ENCODE measurements around the gene PTPRN.

PTPRN gene

DNA sequence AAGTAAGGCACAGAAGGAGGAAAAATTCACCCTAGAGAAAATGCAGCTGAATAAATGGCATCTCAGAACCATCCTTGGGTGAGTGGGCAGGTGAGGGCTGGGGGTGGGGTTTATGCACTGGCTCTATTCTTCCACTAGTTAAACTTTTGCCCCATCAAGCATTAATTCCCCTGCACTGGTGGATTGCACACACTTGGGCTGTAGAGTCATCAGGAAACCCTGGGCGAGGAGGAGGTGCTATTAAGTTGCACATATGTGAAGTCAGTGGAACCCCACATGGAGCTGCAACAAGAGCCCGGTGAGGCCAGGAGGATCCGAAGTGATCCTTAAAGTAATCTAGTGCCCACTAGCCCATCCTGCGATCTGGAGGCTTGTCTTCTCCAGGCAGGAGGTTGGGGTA is 36.8 kb downstream of the PTPRN start:
- H4K91ac ChIP-seq (ENCODE audit: low read depth, low read length, poor library complexity): no peak overlapping the region
- no CpG with 5 or more reads among the region's 4 CpGs for WGBS, 2 donors (ENCODE audit: extremely low coverage in 2 of 2, insufficient read length in 2 of 2, insufficient replicate concordance in 1 of 2)
- H3K9me3 ChIP-seq (replicated peaks in 1 of 2; ENCODE audit: control insufficient read depth in 2 of 2, insufficient read depth in 1 of 2, low read depth in 1 of 2, low read length in 2 of 2): no peaks in the 10 kb centered on the region
- H4K8ac ChIP-seq (ENCODE audit: low read depth, low read length): no peak overlapping the region
- H3K23ac ChIP-seq (ENCODE audit: low read depth, low read length, poor library complexity): no peak overlapping the region
- no peak overlapping the region for H3K4me3 ChIP-seq (ENCODE audit: low read length in 2 of 2)
- H2AFZ ChIP-seq (ENCODE audit: low read length): no peak overlapping the region
- H2AK5ac ChIP-seq (ENCODE audit: low read depth, low read length): no peak overlapping the region
- no peak overlapping the region for H3K27ac ChIP-seq (replicated peaks; ENCODE audit: low read length)
- H2BK120ac ChIP-seq (ENCODE audit: low read depth, low read length): no peak overlapping the region
- H3K9ac ChIP-seq (ENCODE audit: low read depth, low read length, poor library complexity): no peak overlapping the region
- H3K36me3 ChIP-seq (replicated peaks in 1 of 2; ENCODE audit: control insufficient read depth in 2 of 2, insufficient read depth in 2 of 2, low read length in 2 of 2): no peaks in the 10 kb centered on the region
- peaks cover 3 to 8% of the 10 kb centered on the region in 2 donors for H3K4me1 ChIP-seq (ENCODE audit: control insufficient read depth in 2 of 2, insufficient read depth in 1 of 2, low read depth in 1 of 2, low read length in 2 of 2)
- H2BK5ac ChIP-seq (ENCODE audit: low read length): no peak overlapping the region
- no peak for DNase-seq (ENCODE audit: low spot score)
- no peak overlapping the region for H3K4me2 ChIP-seq (ENCODE audit: insufficient read depth, low read length, poor library complexity, severe bottlenecking)
- H2BK15ac ChIP-seq (ENCODE audit: low read length): no peak overlapping the region
- no peak overlapping the region for H3K14ac ChIP-seq (ENCODE audit: low read length)
- peaks cover 3% of the 10 kb centered on the region for H3K79me1 ChIP-seq (ENCODE audit: low read depth, low read length)
- peaks cover 0 to 46% (median 2%) of the 10 kb centered on the region in 3 experiments for H3K27me3 ChIP-seq (ENCODE audit: control insufficient read depth in 3 of 3, insufficient read depth in 3 of 3, low read depth in 1 of 3, low read length in 3 of 3)
- no peak overlapping the region for H2BK12ac ChIP-seq (ENCODE audit: low read length)
- no peak overlapping the region for H3K18ac ChIP-seq (ENCODE audit: low read length)
- no peak overlapping the region for H3K4ac ChIP-seq (ENCODE audit: low read length)

DNA sequence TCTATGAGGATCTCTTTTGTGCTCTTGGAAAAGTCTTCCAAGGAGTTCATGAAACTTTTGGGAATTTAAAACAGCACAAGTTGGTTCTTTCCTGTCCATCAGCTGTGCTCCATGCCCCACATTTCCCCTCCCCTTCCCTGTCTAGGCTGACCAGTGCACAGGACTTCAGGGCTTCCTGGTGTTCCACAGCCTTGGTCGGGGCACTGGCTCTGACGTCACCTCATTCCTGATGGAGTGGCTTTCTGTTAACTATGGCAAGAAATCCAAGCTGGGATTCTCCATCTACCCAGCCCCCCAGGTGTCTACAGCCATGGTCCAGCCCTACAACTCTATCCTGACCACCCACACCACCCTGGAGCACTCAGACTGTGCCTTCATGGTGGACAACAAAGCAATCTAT is 38.2 kb downstream of the PTPRN start:
- Histone ChIP-seq H3K14ac (ENCODE audit: low read length) (no peak overlapping the region), H3K27me3 (ENCODE audit: control insufficient read depth in 3 of 3, insufficient read depth in 3 of 3, low read depth in 1 of 3, low read length in 3 of 3) (peaks cover 0 to 59% (median 2%) of the 10 kb centered on the region in 3 experiments), H3K23ac (ENCODE audit: low read depth, low read length, poor library complexity) (no peak overlapping the region), H2BK15ac (ENCODE audit: low read length) (no peak overlapping the region), H3K4me2 (ENCODE audit: insufficient read depth, low read length, poor library complexity, severe bottlenecking) (no peak overlapping the region), H4K91ac (ENCODE audit: low read depth, low read length, poor library complexity) (no peak overlapping the region), H3K79me1 (ENCODE audit: low read depth, low read length) (peaks cover 3% of the 10 kb centered on the region), H3K18ac (ENCODE audit: low read length) (no peak overlapping the region), H3K4me3 (ENCODE audit: low read length in 2 of 2) (no peak overlapping the region), H3K27ac (replicated peaks; ENCODE audit: low read length) (no peak overlapping the region), H2BK12ac (ENCODE audit: low read length) (no peak overlapping the region), H4K8ac (ENCODE audit: low read depth, low read length) (no peak overlapping the region), H2BK120ac (ENCODE audit: low read depth, low read length) (no peak overlapping the region), H2AFZ (ENCODE audit: low read length) (no peak overlapping the region), H3K4me1 (ENCODE audit: control insufficient read depth in 2 of 2, insufficient read depth in 1 of 2, low read depth in 1 of 2, low read length in 2 of 2) (peaks cover 3 to 8% of the 10 kb centered on the region in 2 donors), H3K4ac (ENCODE audit: low read length) (no peak overlapping the region), H3K36me3 (replicated peaks in 1 of 2; ENCODE audit: control insufficient read depth in 2 of 2, insufficient read depth in 2 of 2, low read length in 2 of 2) (no peaks in the 10 kb centered on the region), H3K9me3 (replicated peaks in 1 of 2; ENCODE audit: control insufficient read depth in 2 of 2, insufficient read depth in 1 of 2, low read depth in 1 of 2, low read length in 2 of 2) (no peaks in the 10 kb centered on the region), H2BK5ac (ENCODE audit: low read length) (no peak overlapping the region), H2AK5ac (ENCODE audit: low read depth, low read length) (no peak overlapping the region), H3K9ac (ENCODE audit: low read depth, low read length, poor library complexity) (no peak overlapping the region)
- no peak for DNase-seq (ENCODE audit: low spot score)
- WGBS, 2 donors (ENCODE audit: extremely low coverage in 2 of 2, insufficient read length in 2 of 2, insufficient replicate concordance in 1 of 2): no CpG with 5 or more reads among the region's 2 CpGs

DNA sequence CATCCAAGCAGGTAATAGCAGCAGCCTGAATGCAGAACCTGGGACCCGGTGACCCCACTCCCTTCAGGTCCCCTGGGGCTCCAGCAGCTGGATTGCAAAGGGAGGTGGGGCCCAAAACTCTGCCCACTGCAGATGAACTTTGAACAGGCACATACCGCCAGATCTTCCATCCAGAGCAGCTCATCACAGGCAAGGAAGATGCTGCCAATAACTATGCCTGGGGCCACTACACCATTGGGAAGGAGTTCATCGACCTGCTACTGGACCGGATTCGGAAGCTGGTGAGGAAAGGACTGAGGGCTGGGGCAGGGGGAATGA is 39.2 kb downstream of the PTPRN start:
- H2AFZ ChIP-seq (ENCODE audit: low read length): no peak overlapping the region

DNA sequence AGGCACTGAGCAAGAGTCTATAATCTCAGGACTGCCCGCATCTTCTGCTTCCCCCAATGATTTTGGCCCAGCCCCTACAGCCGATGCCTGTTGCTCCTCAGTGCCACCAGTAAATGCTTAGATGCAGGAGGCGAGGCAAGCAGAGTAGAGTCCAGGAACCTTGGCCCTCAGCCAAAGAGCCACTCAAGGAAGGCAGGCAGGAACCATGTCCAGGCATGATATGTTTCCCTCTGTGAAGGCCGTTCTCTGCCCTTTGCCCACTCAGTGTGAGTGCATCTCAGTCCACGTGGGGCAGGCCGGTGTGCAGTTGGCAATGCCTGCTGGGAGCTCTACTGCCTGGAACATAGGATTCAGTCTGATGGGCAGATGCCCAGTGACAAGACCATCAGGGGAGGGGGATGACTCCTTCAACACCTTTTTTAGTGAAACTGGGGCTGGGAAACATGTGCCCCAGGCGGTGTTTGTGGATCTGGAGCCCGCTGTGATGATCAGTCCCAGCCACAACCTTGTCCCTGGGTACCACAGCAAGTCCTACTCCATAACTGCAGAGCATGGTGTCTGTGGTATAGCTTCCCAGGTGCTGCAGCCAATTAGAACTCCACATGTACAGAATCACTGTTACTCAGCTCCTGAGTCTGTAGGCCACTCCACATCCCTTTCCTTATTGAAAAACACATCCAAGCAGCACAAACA is 39.7 kb downstream of the PTPRN start:
- DNase-seq (ENCODE audit: low spot score): no peak
- Histone ChIP-seq H3K27me3 (ENCODE audit: control insufficient read depth in 3 of 3, insufficient read depth in 3 of 3, low read depth in 1 of 3, low read length in 3 of 3) (peaks cover 0 to 62% (median 2%) of the 10 kb centered on the region in 3 experiments), H2BK120ac (ENCODE audit: low read depth, low read length) (no peak overlapping the region), H3K79me1 (ENCODE audit: low read depth, low read length) (peaks cover 3% of the 10 kb centered on the region), H3K4me1 (ENCODE audit: control insufficient read depth in 2 of 2, insufficient read depth in 1 of 2, low read depth in 1 of 2, low read length in 2 of 2) (peaks cover 3 to 6% of the 10 kb centered on the region in 2 donors), H3K4me3 (ENCODE audit: low read length in 2 of 2) (no peak overlapping the region), H4K8ac (ENCODE audit: low read depth, low read length) (no peak overlapping the region), H3K9ac (ENCODE audit: low read depth, low read length, poor library complexity) (no peak overlapping the region), H2AK5ac (ENCODE audit: low read depth, low read length) (no peak overlapping the region), H2BK15ac (ENCODE audit: low read length) (no peak overlapping the region), H4K91ac (ENCODE audit: low read depth, low read length, poor library complexity) (no peak overlapping the region), H3K4ac (ENCODE audit: low read length) (peak overlapping the region; percentile 47), H3K27ac (replicated peaks; ENCODE audit: low read length) (no peak overlapping the region), H3K14ac (ENCODE audit: low read length) (no peak overlapping the region), H2BK12ac (ENCODE audit: low read length) (no peak overlapping the region), H3K18ac (ENCODE audit: low read length) (no peak overlapping the region), H3K4me2 (ENCODE audit: insufficient read depth, low read length, poor library complexity, severe bottlenecking) (no peak overlapping the region), H2BK5ac (ENCODE audit: low read length) (no peak overlapping the region), H2AFZ (ENCODE audit: low read length) (no peak overlapping the region), H3K36me3 (replicated peaks in 1 of 2; ENCODE audit: control insufficient read depth in 2 of 2, insufficient read depth in 2 of 2, low read length in 2 of 2) (no peaks in the 10 kb centered on the region), H3K9me3 (replicated peaks in 1 of 2; ENCODE audit: control insufficient read depth in 2 of 2, insufficient read depth in 1 of 2, low read depth in 1 of 2, low read length in 2 of 2) (no peaks in the 10 kb centered on the region), H3K23ac (ENCODE audit: low read depth, low read length, poor library complexity) (peak overlapping the region; percentile 3)
- WGBS, 2 donors (ENCODE audit: extremely low coverage in 2 of 2, insufficient read length in 2 of 2, insufficient replicate concordance in 1 of 2): no CpG with 5 or more reads among the region's 8 CpGs

More for the DNA sequence above, 39.2 kb downstream of the PTPRN start:
- H3K4me2 ChIP-seq (ENCODE audit: insufficient read depth, low read length, poor library complexity, severe bottlenecking): no peak overlapping the region
- H3K4me3 ChIP-seq (ENCODE audit: low read length in 2 of 2): no peak overlapping the region
- H4K8ac ChIP-seq (ENCODE audit: low read depth, low read length): no peak overlapping the region
- no peaks in the 10 kb centered on the region for H3K36me3 ChIP-seq (replicated peaks in 1 of 2; ENCODE audit: control insufficient read depth in 2 of 2, insufficient read depth in 2 of 2, low read length in 2 of 2)
- H2BK12ac ChIP-seq (ENCODE audit: low read length): no peak overlapping the region
- peaks cover 0 to 58% (median 2%) of the 10 kb centered on the region in 3 experiments for H3K27me3 ChIP-seq (ENCODE audit: control insufficient read depth in 3 of 3, insufficient read depth in 3 of 3, low read depth in 1 of 3, low read length in 3 of 3)
- no peak overlapping the region for H4K91ac ChIP-seq (ENCODE audit: low read depth, low read length, poor library complexity)
- no CpG with 5 or more reads among the region's 5 CpGs for WGBS, 2 donors (ENCODE audit: extremely low coverage in 2 of 2, insufficient read length in 2 of 2, insufficient replicate concordance in 1 of 2)
- no peak overlapping the region for H3K27ac ChIP-seq (replicated peaks; ENCODE audit: low read length)
- H3K14ac ChIP-seq (ENCODE audit: low read length): no peak overlapping the region
- no peak overlapping the region for H3K18ac ChIP-seq (ENCODE audit: low read length)
- H3K9me3 ChIP-seq (replicated peaks in 1 of 2; ENCODE audit: control insufficient read depth in 2 of 2, insufficient read depth in 1 of 2, low read depth in 1 of 2, low read length in 2 of 2): no peaks in the 10 kb centered on the region
- no peak overlapping the region for H3K23ac ChIP-seq (ENCODE audit: low read depth, low read length, poor library complexity)
- peak overlapping the region; percentile 71 for H3K9ac ChIP-seq (ENCODE audit: low read depth, low read length, poor library complexity)
- no peak for DNase-seq (ENCODE audit: low spot score)
- H2BK120ac ChIP-seq (ENCODE audit: low read depth, low read length): no peak overlapping the region
- no peak overlapping the region for H2AK5ac ChIP-seq (ENCODE audit: low read depth, low read length)
- H3K4me1 ChIP-seq (ENCODE audit: control insufficient read depth in 2 of 2, insufficient read depth in 1 of 2, low read depth in 1 of 2, low read length in 2 of 2): peaks cover 3 to 8% of the 10 kb centered on the region in 2 donors
- H2BK5ac ChIP-seq (ENCODE audit: low read length): no peak overlapping the region
- H3K4ac ChIP-seq (ENCODE audit: low read length): no peak overlapping the region
- no peak overlapping the region for H2BK15ac ChIP-seq (ENCODE audit: low read length)
- peaks cover 3% of the 10 kb centered on the region for H3K79me1 ChIP-seq (ENCODE audit: low read depth, low read length)
